Parathyroid adenoma (tissue), 2 donors: ENCODE results near the gene FURIN.
"Not testable (repeated sequence)": the region's sequence is repeated elsewhere in the genome, so short reads cannot be mapped to it uniquely, and the experiment has no call there.

Source experiments
- H2AFZ ChIP-seq: fragments of 300-600 bp; sonication (generic); one replicate; pipeline ENCODE4 v1.7.0; 2017; ENCODE audit warnings: antibody characterized with exemption, mild to moderate bottlenecking
- H3K27ac ChIP-seq: fragments of 300-600 bp; sonication (generic); one replicate; pipeline ENCODE4 v1.7.0; 2017
- H3K27me3 ChIP-seq: fragments of 300-600 bp; sonication (generic); one replicate; pipeline ENCODE4 v1.7.0; 2017; ENCODE audit warnings: low read length; ENCODE audit not compliant: control insufficient read depth, insufficient read depth
- H3K36me3 ChIP-seq: fragments of 300-600 bp; sonication (generic); one replicate; pipeline ENCODE4 v1.7.0; 2017; ENCODE audit warnings: low read length; ENCODE audit not compliant: control insufficient read depth, insufficient read depth
- H3K4me1 ChIP-seq: fragments of 300-600 bp; sonication (generic); one replicate; pipeline ENCODE4 v1.7.0; 2017; ENCODE audit warnings: control low read depth
- H3K4me2 ChIP-seq: fragments of 300-600 bp; sonication (generic); one replicate; pipeline ENCODE4 v1.7.0; 2017; ENCODE audit warnings: low read length
- H3K4me3 ChIP-seq: fragments of 300-600 bp; sonication (generic); one replicate; pipeline ENCODE4 v1.7.0; 2017; ENCODE audit warnings: low read depth, low read length
- H3K79me2 ChIP-seq: fragments of 300-600 bp; sonication (generic); one replicate; pipeline ENCODE4 v1.7.0; 2017; ENCODE audit warnings: control low read depth
- H3K9ac ChIP-seq: fragments of 300-600 bp; sonication (generic); one replicate; pipeline ENCODE4 v1.7.0; 2017; ENCODE audit warnings: mild to moderate bottlenecking
- H3K9me3 ChIP-seq: fragments of 300-600 bp; sonication (generic); one replicate; pipeline ENCODE4 v1.7.0; 2017; ENCODE audit warnings: low read length; ENCODE audit not compliant: control insufficient read depth
- CTCF ChIP-seq: fragments of 300-600 bp; sonication (generic); IDR thresholded peaks from one replicate; pipeline ENCODE4 v1.7.0; 2017; ENCODE audit warnings: antibody characterized with exemption, mild to moderate bottlenecking
- donor health status: primary hyperparathyroidism.

Gene FURIN

DNA sequence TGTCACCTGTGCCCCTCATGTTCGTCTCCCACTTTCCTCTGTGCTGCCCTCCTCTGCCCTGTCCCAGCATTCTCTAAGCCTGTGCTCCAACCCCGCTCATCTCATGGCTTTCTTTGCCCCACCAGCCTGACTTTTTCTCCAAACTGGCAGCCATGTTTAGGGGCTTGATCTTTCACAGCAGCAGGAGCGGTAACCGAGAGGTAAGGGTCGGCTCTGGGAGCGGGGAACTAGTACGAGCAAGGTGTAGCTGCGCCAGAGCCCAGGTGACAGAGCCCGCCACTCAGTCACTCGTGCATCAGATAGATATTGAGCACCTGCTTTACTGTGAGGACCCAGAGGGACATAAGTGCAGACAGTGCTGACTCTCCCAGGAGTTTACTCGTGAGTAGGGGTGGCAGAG lies 48.1 kb downstream of the FURIN start:
- no peak overlapping the region for H2AFZ ChIP-seq
- no peaks in the 10 kb centered on the region for H3K9me3 ChIP-seq
- no peak overlapping the region for H3K9ac ChIP-seq
- H3K4me1 ChIP-seq = no peaks in the 10 kb centered on the region
- H3K4me2 ChIP-seq = no peak overlapping the region
- TF ChIP-seq CTCF = no peak
- no peak overlapping the region for H3K27ac ChIP-seq
- no peaks in the 10 kb centered on the region for H3K36me3 ChIP-seq
- no peaks in the 10 kb centered on the region for H3K79me2 ChIP-seq
- no peaks in the 10 kb centered on the region for H3K27me3 ChIP-seq
- no peak overlapping the region for H3K4me3 ChIP-seq

DNA sequence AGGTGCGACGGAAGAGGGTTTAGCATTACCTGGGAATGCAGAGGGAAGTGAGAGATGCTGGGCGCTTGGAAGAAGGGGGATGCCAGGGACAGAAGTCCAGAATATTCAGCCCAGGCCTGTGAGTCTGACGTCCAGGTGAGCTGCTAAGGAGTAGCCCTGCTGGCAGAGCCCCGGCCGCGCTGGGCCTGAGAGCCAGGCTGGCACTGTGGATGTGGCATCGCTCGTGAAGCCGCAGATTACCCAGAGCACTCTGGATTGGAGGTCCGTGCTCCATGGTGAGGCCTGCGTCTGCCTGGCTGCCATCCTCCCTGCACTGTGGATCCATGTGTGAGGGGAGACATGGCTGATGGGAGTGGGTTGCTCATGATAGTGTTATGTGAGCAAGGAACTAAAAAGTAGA lies 49.2 kb downstream of the FURIN start:
- Histone ChIP-seq H3K36me3 (no peaks in the 10 kb centered on the region), H2AFZ (no peak overlapping the region), H3K27ac (no peak overlapping the region), H3K9me3 (no peaks in the 10 kb centered on the region), H3K4me1 (no peaks in the 10 kb centered on the region), H3K4me2 (no peak overlapping the region), H3K79me2 (no peaks in the 10 kb centered on the region), H3K9ac (no peak overlapping the region), H3K27me3 (no peaks in the 10 kb centered on the region), H3K4me3 (no peak overlapping the region)
- no peak for TF ChIP-seq CTCF

- H3K4me1 ChIP-seq = no peaks in the 10 kb centered on the region
- H3K4me3 ChIP-seq = no peak overlapping the region
- H3K4me2 ChIP-seq = no peak overlapping the region
- no peak overlapping the region for H3K9ac ChIP-seq
- TF ChIP-seq CTCF = no peak
- H3K9me3 ChIP-seq = no peaks in the 10 kb centered on the region
- no peaks in the 10 kb centered on the region for H3K36me3 ChIP-seq
- no peaks in the 10 kb centered on the region for H3K27me3 ChIP-seq
- no peaks in the 10 kb centered on the region for H3K79me2 ChIP-seq
- no peak overlapping the region for H2AFZ ChIP-seq
- no peak overlapping the region for H3K27ac ChIP-seq
Measured at GRCh38 chr15:90918034-90918788, 49.8 kb downstream of the FURIN start.

- H3K4me3 ChIP-seq = no peak overlapping the region
- no peak for TF ChIP-seq CTCF
- H3K27me3 ChIP-seq = no peaks in the 10 kb centered on the region
- no peak overlapping the region for H3K27ac ChIP-seq
- H3K79me2 ChIP-seq = no peaks in the 10 kb centered on the region
- H3K9me3 ChIP-seq = no peaks in the 10 kb centered on the region
- H3K4me2 ChIP-seq = no peak overlapping the region
- no peaks in the 10 kb centered on the region for H3K4me1 ChIP-seq
- no peak overlapping the region for H2AFZ ChIP-seq
- no peaks in the 10 kb centered on the region for H3K36me3 ChIP-seq
- no peak overlapping the region for H3K9ac ChIP-seq
Measured at GRCh38 chr15:90918835-90919234, 50.4 kb downstream of the FURIN start.

DNA sequence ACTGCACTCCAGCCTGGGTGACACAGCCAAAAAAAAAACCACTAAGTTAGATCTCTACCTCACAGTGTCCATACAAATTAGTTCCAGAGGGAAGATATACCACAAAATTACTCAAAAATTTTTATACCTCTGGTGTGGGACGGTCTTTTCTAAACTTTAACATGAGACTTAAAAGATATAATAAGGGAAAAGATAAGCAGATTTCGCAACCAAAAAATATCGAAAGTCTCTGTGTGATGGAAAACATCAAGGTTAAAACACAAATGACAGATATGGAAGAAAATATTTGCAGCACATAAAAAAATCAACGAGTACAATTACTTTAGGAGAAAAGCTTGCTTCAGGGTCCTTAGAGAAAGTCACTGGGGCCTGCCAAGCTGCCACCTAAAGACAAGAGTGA lies 53.5 kb downstream of the FURIN start:
- no peak overlapping the region for H3K4me2 ChIP-seq
- no peak overlapping the region for H3K27ac ChIP-seq
- no peaks in the 10 kb centered on the region for H3K4me1 ChIP-seq
- no peak overlapping the region for H3K4me3 ChIP-seq
- no peak for TF ChIP-seq CTCF
- no peaks in the 10 kb centered on the region for H3K9me3 ChIP-seq
- no peaks in the 10 kb centered on the region for H3K27me3 ChIP-seq
- H3K9ac ChIP-seq = no peak overlapping the region
- H2AFZ ChIP-seq = no peak overlapping the region
- no peaks in the 10 kb centered on the region for H3K79me2 ChIP-seq
- no peaks in the 10 kb centered on the region for H3K36me3 ChIP-seq

DNA sequence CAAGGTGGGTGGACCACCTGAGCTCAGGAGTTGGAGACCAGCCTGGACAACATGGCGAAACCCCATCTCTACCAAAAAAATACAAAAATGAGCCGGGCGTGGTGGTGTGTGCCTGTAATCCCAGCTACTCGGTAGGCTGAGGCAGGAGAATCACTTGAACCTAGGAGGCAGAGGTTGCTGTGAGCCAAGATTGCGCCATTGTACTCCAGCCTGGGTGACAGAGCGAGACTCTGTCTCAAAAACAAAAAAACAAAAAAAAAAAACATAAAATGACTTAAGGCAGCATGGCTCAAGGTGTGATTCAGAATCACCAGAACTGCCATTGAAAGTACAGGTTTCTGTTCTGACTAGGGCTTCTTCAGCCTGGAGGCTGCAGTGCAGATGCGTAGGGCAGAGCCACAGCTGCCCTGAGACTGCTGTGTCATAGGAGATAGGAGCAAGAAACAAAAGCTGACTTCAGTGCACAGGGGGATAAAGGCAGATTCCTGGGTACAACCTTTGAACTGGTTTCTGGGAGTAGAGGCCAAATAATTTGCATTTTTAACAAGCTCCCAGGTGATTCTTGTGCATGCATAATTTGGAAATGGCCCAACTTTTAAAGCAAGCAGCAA lies 54.4 kb downstream of the FURIN start:
- H3K4me3 ChIP-seq, H3K79me2 ChIP-seq, H3K4me1 ChIP-seq, H3K4me2 ChIP-seq, H3K9ac ChIP-seq, H3K9me3 ChIP-seq, H3K27ac ChIP-seq, H2AFZ ChIP-seq, H3K36me3 ChIP-seq, H3K27me3 ChIP-seq: not testable (repeated sequence)
